Epithelial cell of prostate (primary cell): ENCODE measurements around the gene UBE2R2.

ENCODE experiments used
- DNase-seq: peaks from one replicate; pipeline ENCODE4 v3.0.0-alpha.2; 2011; ENCODE audit warnings: low read depth, low spot score
- H3K27ac ChIP-seq: fragments of 450-650 bp; 2 replicates; pipeline ENCODE4 v1.5.1; 2017; ENCODE audit warnings: mild to moderate bottlenecking

Gene UBE2R2

DNA sequence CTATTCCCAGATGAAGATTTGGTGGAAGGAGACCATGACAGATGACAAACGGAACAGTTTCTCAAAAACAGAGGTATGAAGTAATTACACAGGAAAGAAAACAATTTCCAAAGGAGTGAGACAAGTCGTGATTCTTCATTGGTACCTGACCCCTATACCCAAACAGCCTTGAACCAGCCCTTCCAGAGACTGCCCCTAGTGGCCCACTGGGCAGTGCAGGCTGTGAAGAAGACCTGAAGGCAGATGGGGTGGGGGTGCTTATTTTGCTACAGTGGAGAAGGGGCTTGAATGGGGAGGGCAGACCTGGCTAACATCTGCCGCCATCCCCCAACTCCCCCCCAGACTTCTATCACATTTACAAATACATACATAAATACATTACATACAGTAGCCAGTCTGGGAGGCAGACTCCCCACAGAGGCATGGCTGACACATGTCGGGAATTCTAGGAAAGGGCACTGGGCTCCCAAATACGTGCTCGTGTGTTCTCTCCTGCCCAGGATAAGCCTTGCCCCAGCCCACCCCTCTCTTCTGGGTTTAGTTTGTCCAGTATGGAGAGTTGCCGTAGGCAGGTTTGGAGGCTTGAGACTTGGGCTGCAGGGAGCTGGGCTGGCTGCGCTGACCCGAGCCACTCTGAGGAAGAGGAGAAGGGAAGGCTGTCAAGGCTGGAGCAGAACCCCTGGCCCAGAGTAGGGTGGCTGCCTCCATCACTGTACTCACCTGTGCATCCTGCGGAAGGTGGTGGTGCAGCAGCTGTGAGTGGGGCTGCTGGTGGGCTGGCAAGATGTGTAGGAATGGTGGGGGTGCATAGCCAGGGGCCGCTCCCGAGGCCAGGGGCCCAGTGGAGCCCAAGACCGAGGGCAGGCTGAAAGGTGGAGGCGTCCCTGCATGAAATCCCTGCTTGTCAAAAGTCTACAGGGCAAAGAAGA is 105.3 kb downstream of the UBE2R2 start:
- no peak overlapping the region for H3K27ac ChIP-seq
- DNase-seq = no peak

- no peak for DNase-seq
- H3K27ac ChIP-seq = no peak overlapping the region
Measured at GRCh38 chr9:33923079-33923478, 106.1 kb downstream of the UBE2R2 start.

GRCh38 chr9:33923998-33924701 is 107.2 kb downstream of the UBE2R2 start:
- DNase-seq = no peak
- no peak overlapping the region for H3K27ac ChIP-seq

GRCh38 chr9:33924978-33925797 is 108.2 kb downstream of the UBE2R2 start:
- DNase-seq = no peak
- H3K27ac ChIP-seq = no peak overlapping the region

- DNase-seq = no peak
- H3K27ac ChIP-seq = no peak overlapping the region
Measured at GRCh38 chr9:33926746-33927485, 110.0 kb downstream of the UBE2R2 start.

- DNase-seq = no peak
- no peak overlapping the region for H3K27ac ChIP-seq
Measured at GRCh38 chr9:33927694-33928093, 110.7 kb downstream of the UBE2R2 start.

DNA sequence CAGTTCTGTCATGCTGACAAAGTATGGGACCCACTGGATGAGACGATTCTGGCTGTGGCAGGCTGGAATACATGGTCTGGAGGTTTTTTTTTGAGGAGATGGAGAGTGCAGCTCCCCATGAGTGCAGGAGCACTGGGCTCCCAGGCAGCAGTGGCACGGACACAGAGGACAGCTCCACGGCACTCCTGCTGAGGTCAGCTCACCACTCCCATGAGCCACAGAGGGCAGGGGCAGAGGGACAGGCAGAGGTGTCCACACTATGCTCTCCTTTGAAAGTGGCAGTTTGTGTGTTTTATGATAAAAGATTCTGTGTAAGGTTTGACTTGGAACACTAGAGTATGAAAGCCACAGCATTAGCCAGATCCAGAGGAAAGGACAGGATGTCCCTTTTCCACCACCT is 114.4 kb downstream of the UBE2R2 start:
- DNase-seq = no peak
- H3K27ac ChIP-seq = no peak overlapping the region

DNA sequence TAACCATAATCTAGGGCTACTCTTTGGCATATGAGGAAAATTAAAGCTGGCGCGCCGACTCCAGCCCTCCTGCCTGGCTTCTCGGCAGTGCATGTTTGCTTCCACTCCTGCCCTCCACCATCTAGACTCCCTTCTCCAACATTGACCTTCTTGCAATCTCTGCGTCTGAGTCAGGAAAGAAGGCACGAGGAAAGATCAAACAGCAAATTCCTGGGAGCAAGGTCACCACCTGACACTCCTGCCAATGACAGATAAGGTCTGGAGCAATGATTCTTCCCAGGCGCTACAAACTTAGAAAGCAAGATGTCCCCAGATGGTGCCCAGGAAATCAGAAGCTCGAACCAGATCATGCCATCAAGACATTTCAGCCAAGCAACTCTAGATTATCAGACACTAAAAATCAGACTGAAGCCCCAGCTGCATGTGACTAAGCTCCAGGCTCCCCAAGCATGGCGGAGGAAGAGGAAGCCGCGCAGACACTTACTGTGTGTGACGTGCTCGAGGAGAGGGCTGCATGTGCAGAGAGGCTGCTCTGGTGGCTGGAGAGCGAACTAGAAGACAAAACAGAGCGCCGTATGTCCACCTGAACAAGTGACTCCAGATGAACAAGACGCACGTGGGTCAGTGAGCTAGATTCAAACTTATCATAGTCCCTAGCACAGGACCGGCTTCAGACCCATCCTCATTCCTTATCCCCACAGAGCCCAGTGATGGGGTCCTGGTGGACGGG is 115.3 kb downstream of the UBE2R2 start:
- no peak overlapping the region for H3K27ac ChIP-seq
- no peak for DNase-seq

- no peak overlapping the region for H3K27ac ChIP-seq
- DNase-seq = no peak
Measured at GRCh38 chr9:33934188-33934878, 117.4 kb downstream of the UBE2R2 start.

DNA sequence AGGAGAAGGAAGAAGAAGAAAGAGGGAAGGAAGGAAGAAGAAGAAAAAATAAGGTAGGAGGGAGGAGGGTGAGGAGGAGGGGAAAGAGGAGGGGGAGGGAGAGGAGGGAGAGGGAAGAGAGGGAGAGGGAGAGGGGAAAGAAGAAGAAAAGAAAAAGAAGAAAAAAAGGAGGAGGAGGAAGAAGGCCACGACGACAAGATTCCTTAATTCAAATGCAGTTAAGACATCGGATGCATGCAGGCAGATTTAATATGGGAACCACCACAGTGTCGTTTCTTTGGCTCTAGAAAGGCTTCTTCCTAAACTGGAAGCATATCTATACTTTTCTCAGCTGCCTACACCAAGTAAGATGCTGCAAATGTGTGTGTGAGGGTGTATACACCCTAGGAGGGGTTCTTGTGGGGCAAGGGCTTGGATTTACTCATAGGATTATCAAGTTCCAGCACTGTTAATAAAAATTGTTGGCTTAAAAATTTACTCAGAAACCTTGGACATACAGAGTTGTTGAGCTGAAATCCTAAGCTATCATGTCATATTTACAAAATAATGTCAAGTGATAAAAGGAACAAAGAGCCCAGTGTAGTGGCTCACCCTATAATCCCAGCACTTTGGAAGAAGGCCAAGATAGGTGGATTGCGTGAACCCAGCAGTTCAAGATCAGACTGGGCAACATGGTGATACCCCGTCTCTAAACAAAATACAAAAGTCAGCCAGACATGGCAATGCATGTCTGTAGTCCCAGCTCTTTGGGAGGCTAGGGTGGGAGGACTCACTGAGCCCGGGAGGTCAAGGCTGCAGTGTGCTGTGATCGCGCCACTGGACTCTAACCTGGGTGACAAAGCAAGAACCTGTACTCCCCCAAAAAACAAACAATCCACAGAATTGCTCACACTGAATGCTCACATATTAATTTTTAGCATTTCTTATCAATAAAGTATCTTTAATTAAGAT is 123.2 kb downstream of the UBE2R2 start:
- no peak for DNase-seq
- H3K27ac ChIP-seq = peak overlapping the region; percentile 16

GRCh38 chr9:33942471-33943083 is 125.6 kb downstream of the UBE2R2 start:
- peak overlapping the region; percentile 18 for H3K27ac ChIP-seq
- DNase-seq = no peak

DNA sequence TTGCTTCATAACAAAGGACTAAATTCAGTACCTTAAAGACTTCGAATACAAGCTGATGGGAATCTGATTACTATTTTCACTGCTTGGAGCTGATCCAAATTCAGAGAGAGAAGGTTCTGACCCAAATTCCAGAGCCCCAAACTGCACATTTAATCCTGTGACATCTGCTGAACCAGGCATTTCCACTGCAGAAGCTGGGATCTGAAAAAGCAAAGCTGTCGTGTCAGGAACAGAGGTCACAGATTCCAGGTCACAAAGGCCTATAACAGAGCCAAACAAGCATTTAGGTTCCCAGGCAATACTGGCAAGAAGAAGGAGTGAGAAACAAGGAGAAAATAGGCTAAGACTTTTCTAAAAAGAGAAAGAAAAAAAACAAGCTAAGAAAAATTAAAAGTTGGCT is 126.4 kb downstream of the UBE2R2 start:
- no peak for DNase-seq
- peak overlapping the region; percentile 18 for H3K27ac ChIP-seq

GRCh38 chr9:33946779-33947535 is 130.0 kb downstream of the UBE2R2 start:
- DNase-seq = peak; percentile 72
- peak overlapping the region; percentile 81 for H3K27ac ChIP-seq

GRCh38 chr9:33950371-33950770 is 133.4 kb downstream of the UBE2R2 start:
- DNase-seq = no peak
- no peak overlapping the region for H3K27ac ChIP-seq

DNA sequence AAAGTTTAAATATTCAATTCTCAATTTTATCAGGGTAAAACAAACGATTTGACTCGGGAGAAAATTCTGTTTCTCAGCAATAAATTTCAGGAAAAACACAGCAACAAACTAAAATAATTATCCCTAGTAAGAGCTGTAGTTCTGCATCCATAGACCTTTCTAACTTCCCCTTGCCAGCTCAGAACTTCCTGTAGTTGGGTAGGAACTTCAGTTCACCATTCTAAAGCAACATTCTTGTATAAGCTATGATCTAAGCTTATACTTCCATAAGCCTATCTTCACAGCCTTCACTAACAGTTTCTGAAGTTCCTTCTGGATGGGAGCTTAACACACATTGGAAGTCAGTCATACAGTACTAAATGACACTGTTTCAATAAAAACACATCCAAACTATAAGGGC is 135.1 kb downstream of the UBE2R2 start:
- no peak overlapping the region for H3K27ac ChIP-seq
- no peak for DNase-seq

- DNase-seq = no peak
- H3K27ac ChIP-seq = no peak overlapping the region
Measured at GRCh38 chr9:33956544-33956943, 139.6 kb downstream of the UBE2R2 start.

DNA sequence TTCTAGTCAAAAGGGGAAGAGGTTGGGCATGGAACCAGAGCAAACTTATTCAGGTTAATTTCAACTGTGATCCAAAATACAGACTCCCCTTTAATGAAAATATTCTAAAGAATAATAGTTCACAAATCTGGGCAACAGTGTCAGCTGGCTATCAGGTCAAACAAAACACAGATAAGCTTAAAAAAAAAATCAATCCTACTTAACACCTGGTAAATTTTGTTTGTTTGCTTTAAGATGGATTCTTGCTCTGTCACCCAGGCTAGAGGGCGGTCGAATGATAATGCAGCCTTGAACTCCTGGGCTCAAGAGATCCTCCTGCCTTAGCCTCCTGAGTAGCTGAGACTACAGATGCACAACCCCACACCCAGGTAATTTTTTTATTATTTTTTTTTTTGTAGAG is 142.8 kb downstream of the UBE2R2 start:
- no peak overlapping the region for H3K27ac ChIP-seq
- no peak for DNase-seq
